Upper lobe of left lung (tissue), 6 donors: Measurements from ENCODE around the gene LRP1B. TPM values are rescaled to one million over a fixed set of nuclear protein-coding genes. Genes with fewer than 3 reads are reported as not detected.

ENCODE experiments used
- ATAC-seq, 2 donors: fragments of 200-7000 bp; cut with Tn5 transposase; one replicate each; pipeline ENCODE4 v1.9.1; 2022; ENCODE audit warnings: mild to moderate bottlenecking in 2 of 2, moderate library complexity in 2 of 2; ENCODE audit not compliant: low FRiP score in 2 of 2
- DNase-seq, 2 donors: peaks; one replicate each; pipeline ENCODE4 v3.0.0-alpha.2; 2019 to 2020
- H3K27ac ChIP-seq, 4 donors: fragments of 200-600 bp; sonication (generic); one replicate each; pipeline ENCODE4 v1.5.1; 2016 to 2019
- H3K27me3 ChIP-seq, 4 donors: fragments of 200-600 bp; sonication (generic); one replicate each; pipeline ENCODE4 v1.5.1; 2017 to 2019
- H3K36me3 ChIP-seq, 4 donors: fragments of 200-600 bp; sonication (generic); one replicate each; pipeline ENCODE4 v1.5.1; 2016 to 2019
- H3K4me1 ChIP-seq, 4 donors: fragments of 200-600 bp; sonication (generic); one replicate each; pipeline ENCODE4 v1.5.1; 2018 to 2019
- H3K4me3 ChIP-seq, 4 donors: fragments of 200-600 bp; sonication (generic); one replicate each; pipeline ENCODE4 v1.5.1; 2017 to 2019; ENCODE audit warnings: mild to moderate bottlenecking in 2 of 4, moderate library complexity in 1 of 4
- H3K9me3 ChIP-seq, 4 donors: fragments of 200-600 bp; sonication (generic); one replicate each; pipeline ENCODE4 v1.5.1; 2018 to 2019
- EP300 ChIP-seq, 4 donors: sonication (generic); formaldehyde crosslinking; IDR thresholded peaks; one replicate each; pipeline ENCODE4 v1.5.1; 2017; ENCODE audit warnings: antibody characterized with exemption in 4 of 4, control low read depth in 2 of 4
- POLR2A ChIP-seq, 4 donors: fragments of 450-650 bp; IDR thresholded peaks; one replicate each; pipeline ENCODE4 v1.5.1; 2016 to 2017; ENCODE audit warnings: antibody characterized with exemption in 4 of 4, mild to moderate bottlenecking in 2 of 4
- POLR2AphosphoS5 ChIP-seq, 2 donors: sonication (generic); formaldehyde crosslinking; IDR thresholded peaks; one replicate each; pipeline ENCODE4 v1.5.1; 2017; ENCODE audit warnings: antibody characterized with exemption in 2 of 2
- WGBS, 2 donors: methylation state at CpG; one replicate each; pipeline ENCODE4 v1.1.5; 2017 to 2018; 5-methylcytosine and 5-hydroxymethylcytosine counted together
- total RNA-seq, 6 donors: library from RNA; depleted of rRNA in 4 of 6; stranded (reverse); fragments of >200 nt in 4 of 6; gene quantifications; one replicate each; pipeline versions ENCODE4 v1.1.0 to v1.2.1, GENCODE V29; 2016 to 2021
- TF ChIP-seq, protein P1 (sequence below), 6 experiments: fragments of 450-650 bp in 4 of 6; fragments of 200-600 bp in 2 of 6; sonication (generic) in 2 of 6; IDR thresholded peaks; one replicate each; pipeline ENCODE4 v1.5.1; 2016 to 2019; ENCODE audit warnings: antibody characterized with exemption in 6 of 6
- donor health status: DM: no; HTN: no; CAD: no; lungs with moderate emphysema.
- donor health status: DM: no; HTN: yes; CAD: no; lungs with severe emphysema.

LRP1B gene
- total RNA-seq, 6 donors from 2014 or later: under 0.01 to 0.46 (median 0.11) TPM

DNA sequence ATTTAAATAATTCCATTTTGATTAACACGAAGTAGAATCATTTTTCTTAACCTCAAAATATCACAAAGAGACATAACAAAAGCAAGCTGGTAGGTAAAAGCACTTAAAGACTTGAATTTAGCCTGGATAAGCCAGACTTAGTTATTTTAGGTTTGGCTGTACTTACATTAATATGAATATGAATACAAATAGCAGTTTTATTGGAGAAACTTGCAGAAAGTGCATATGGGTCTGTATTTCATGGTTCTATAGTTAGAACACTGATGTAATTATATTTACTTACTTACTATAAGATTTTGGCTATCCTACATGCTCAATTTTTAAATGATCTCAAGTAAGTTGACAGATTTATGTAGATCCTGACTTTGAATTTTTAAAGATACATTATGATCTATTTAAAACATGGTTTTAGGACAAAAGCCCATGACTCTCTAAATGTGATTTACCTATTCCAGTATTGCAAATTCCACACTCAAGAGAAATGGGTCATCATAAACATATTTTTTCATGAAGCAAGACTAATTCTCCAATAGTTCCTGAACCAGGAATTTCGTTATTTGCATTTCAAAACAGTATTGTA is 1775.2 kb downstream of the LRP1B start:
- no peak for TF ChIP-seq EP300 (IDR thresholded peaks at IDR 0.05)
- TF ChIP-seq, protein P1, sequence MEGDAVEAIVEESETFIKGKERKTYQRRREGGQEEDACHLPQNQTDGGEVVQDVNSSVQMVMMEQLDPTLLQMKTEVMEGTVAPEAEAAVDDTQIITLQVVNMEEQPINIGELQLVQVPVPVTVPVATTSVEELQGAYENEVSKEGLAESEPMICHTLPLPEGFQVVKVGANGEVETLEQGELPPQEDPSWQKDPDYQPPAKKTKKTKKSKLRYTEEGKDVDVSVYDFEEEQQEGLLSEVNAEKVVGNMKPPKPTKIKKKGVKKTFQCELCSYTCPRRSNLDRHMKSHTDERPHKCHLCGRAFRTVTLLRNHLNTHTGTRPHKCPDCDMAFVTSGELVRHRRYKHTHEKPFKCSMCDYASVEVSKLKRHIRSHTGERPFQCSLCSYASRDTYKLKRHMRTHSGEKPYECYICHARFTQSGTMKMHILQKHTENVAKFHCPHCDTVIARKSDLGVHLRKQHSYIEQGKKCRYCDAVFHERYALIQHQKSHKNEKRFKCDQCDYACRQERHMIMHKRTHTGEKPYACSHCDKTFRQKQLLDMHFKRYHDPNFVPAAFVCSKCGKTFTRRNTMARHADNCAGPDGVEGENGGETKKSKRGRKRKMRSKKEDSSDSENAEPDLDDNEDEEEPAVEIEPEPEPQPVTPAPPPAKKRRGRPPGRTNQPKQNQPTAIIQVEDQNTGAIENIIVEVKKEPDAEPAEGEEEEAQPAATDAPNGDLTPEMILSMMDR (IDR thresholded peaks at IDR 0.05): no peak
- no peak for TF ChIP-seq POLR2AphosphoS5 (IDR thresholded peaks at IDR 0.05)
- no peak for TF ChIP-seq POLR2A (IDR thresholded peaks at IDR 0.05)
- WGBS, 2 donors: 47 to 53% methylated on average over 2 of the region's 2 CpGs
- no peak for DNase-seq

DNA sequence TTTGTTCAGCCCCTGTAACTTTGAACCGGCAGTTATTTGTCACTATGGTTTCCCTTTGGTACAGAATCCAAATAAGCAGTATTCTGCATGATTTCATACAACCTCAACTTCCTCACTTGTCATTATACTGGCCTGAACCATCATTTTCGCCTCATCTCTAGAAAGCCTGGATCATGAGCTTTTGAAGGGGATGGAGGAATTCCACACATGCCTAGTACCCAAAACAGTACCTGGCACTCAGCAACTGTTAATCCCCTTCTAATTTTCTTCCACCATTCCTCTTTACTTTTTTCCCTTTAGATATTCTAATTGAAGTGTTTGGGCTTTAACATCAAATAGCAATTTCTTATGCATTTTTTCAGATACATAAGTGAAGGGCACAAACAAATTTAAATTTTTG is 1776.3 kb downstream of the LRP1B start:
- no peaks in the 10 kb centered on the region for H3K4me1 ChIP-seq
- no peaks in the 10 kb centered on the region for H3K27me3 ChIP-seq
- H3K36me3 ChIP-seq: no peaks in the 10 kb centered on the region
- no peak for ATAC-seq
- no peaks in the 10 kb centered on the region for H3K9me3 ChIP-seq
- H3K27ac ChIP-seq: no peak overlapping the region
- no peak overlapping the region for H3K4me3 ChIP-seq
- WGBS, 2 donors: 80 to 84% methylated on average over 2 of the region's 2 CpGs
- DNase-seq: no peak
- TF ChIP-seq EP300 (IDR thresholded peaks at IDR 0.05) (no peak), POLR2A (IDR thresholded peaks at IDR 0.05) (no peak), POLR2AphosphoS5 (IDR thresholded peaks at IDR 0.05) (no peak)
- TF ChIP-seq, protein P1 (IDR thresholded peaks at IDR 0.05): no peak

More for the DNA sequence above, 1775.2 kb downstream of the LRP1B start:
- ATAC-seq: no peak
- Histone ChIP-seq H3K9me3 (no peaks in the 10 kb centered on the region), H3K4me1 (no peaks in the 10 kb centered on the region), H3K27ac (no peak overlapping the region), H3K36me3 (no peaks in the 10 kb centered on the region), H3K4me3 (no peak overlapping the region), H3K27me3 (no peaks in the 10 kb centered on the region)

DNA sequence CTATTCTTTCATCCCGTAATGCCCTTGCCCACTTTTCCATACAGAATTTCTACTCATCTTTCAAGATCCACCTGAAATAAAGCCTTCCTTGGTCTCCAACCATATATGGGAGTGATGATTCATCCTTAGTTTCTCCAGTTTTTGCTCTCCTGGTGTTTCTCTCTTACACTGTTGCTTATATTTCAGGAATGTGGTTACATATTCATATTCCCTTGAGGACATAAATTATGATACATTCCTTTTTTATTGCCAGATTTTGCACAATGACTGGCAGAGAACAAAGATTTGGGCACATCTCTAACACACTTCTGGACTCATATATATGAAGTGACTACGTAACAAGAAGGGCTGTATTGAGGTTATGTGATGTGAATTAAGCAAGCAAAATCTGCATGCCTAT is 1777.3 kb downstream of the LRP1B start:
- no peaks in the 10 kb centered on the region for H3K36me3 ChIP-seq
- H3K9me3 ChIP-seq: no peaks in the 10 kb centered on the region
- no peak overlapping the region for H3K4me3 ChIP-seq
- TF ChIP-seq, protein P1 (IDR thresholded peaks at IDR 0.05): no peak
- no peak for TF ChIP-seq POLR2A (IDR thresholded peaks at IDR 0.05)
- no peak for TF ChIP-seq EP300 (IDR thresholded peaks at IDR 0.05)
- no peak for TF ChIP-seq POLR2AphosphoS5 (IDR thresholded peaks at IDR 0.05)
- no peak overlapping the region for H3K27ac ChIP-seq
- no peaks in the 10 kb centered on the region for H3K4me1 ChIP-seq
- H3K27me3 ChIP-seq: no peaks in the 10 kb centered on the region
- DNase-seq (no peak), ATAC-seq (no peak)
- WGBS, 2 donors: 44 to 50% methylated on average over 2 of the region's 2 CpGs

DNA sequence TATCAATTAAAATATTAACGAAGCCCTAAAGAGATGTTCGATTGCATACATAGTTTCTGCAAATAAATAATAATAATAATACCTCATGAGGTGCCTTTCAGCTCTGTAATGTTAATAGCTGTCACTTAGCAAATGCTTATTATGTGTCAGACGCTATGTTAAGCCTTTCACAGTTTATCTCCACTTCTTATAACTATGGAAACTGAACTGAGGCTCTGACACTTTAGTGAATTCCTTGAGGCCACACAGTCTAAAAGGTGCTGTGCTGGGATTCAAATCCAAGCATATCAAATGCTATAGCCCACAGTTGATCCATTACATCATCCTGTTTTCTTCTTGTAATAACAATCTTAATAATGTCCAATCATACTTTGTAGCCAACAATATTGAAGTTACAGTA is 1779.1 kb downstream of the LRP1B start:
- TF ChIP-seq POLR2A (IDR thresholded peaks at IDR 0.05) (no peak), POLR2AphosphoS5 (IDR thresholded peaks at IDR 0.05) (no peak), EP300 (IDR thresholded peaks at IDR 0.05) (no peak)
- TF ChIP-seq, protein P1 (IDR thresholded peaks at IDR 0.05): no peak
- no peak for DNase-seq
- Histone ChIP-seq H3K27me3 (no peaks in the 10 kb centered on the region), H3K27ac (no peak overlapping the region), H3K36me3 (no peaks in the 10 kb centered on the region), H3K9me3 (no peaks in the 10 kb centered on the region), H3K4me3 (no peak overlapping the region), H3K4me1 (no peaks in the 10 kb centered on the region)
- ATAC-seq: no peak
- WGBS, 2 donors: 65 to 68% methylated on average over 3 of the region's 3 CpGs

DNA sequence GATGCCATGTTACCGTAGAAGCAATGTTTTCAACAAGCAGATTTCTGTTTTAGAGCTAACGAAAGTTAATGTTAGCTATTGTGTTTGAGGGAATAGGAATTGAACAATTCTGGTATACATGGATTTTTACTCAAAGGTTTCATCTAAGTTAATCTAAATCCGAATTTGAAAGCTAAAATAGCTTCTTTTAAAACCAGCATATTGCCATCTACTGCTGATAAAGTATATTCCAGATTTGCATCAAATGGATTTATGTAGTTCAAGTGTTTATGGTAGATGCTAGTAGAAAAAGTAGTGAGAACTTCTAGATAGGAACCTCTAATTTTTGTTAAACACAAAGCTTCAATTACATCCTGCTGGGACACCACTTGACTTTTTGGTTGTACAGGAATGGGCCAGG is 1781.1 kb downstream of the LRP1B start:
- DNase-seq (no peak), ATAC-seq (no peak)
- H3K27me3 ChIP-seq: no peaks in the 10 kb centered on the region
- no peak for TF ChIP-seq POLR2AphosphoS5 (IDR thresholded peaks at IDR 0.05)
- TF ChIP-seq EP300 (IDR thresholded peaks at IDR 0.05): no peak
- no peak for TF ChIP-seq POLR2A (IDR thresholded peaks at IDR 0.05)
- TF ChIP-seq, protein P1 (IDR thresholded peaks at IDR 0.05): no peak
- H3K4me3 ChIP-seq: no peak overlapping the region
- no peaks in the 10 kb centered on the region for H3K36me3 ChIP-seq
- H3K27ac ChIP-seq: no peak overlapping the region
- H3K9me3 ChIP-seq: no peaks in the 10 kb centered on the region
- WGBS, 2 donors: 78 to 83% methylated on average over 3 of the region's 3 CpGs
- H3K4me1 ChIP-seq: no peaks in the 10 kb centered on the region
